ENCODE results near the gene NOD1. TPM values are rescaled to one million over a fixed set of nuclear protein-coding genes. Genes with fewer than 3 reads are reported as not detected.
A peak's percentile ranks its signal among the peaks of the same experiment; 100 is the strongest.

Gene NOD1
- total and polyA plus RNA-seq, 7 donors, result 3.0 to 17.5 (median 6.4) TPM

DNA sequence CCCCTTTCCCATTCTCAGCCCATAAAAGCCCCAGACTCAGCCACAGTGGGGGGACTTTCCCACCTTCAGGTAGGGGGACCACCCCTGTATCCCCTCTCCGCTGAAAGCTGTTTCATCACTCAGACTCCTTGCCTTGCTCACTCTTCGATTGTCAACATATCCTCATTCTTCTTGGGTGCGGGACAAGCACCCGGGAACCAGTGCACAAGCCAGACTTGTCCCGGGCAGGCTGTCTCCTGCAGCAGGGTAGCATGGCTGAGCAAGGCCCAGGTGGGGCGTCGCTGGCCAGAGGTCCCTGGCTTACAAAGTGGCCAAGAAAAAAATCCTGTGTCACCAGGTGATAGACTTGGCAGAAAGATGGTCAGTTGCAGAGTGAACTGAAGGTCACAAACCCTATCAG is 64.7 kb downstream of the NOD1 start:
- WGBS, 2 donors, result 97% methylated on average over 7 of the region's 7 CpGs

DNA sequence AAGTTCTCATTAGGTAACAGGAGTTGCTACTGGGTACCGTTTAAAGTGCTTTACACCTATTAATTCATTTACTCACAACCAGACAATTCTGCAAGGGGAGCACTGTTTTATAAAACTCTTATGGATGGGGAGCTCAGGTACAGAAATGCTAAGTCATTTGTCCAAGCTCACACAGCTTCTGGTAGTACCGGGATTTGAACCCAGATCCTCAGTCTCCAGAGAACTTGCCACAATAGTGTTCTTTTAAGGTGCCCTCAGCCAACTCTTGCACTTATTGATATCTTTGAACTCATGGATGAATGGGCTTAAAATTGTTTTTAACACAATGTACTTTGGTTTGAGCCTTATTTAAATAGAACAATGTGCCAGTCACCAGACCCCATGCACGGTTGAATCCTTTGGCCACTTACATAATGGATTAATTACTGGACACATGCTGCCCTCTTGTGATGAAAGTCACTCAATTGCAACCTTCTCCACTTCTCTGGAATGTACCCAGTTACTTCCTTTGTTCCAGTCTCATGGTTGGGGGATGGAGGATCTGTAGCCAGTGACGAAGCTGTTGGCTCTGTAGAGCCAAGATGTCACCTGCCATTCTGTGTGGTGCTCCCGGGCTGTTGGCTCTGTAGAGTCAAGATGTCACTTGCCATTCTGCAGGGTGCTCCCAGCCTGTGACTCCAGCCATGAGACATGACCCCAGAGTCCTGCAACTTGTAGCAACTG is 65.6 kb downstream of the NOD1 start:
- no peak for DNase-seq

More for the DNA sequence above, 64.7 kb downstream of the NOD1 start:
- Histone ChIP-seq H3K4me1 (peaks cover 0 to 4% (median 0%) of the 10 kb centered on the region in 4 donors), H3K36me3 (no peaks in the 10 kb centered on the region), H3K27ac (no peak overlapping the region), H3K27me3 (no peaks in the 10 kb centered on the region), H3K9me3 (no peaks in the 10 kb centered on the region), H3K4me3 (no peak overlapping the region)
- TF ChIP-seq POLR2A (IDR thresholded peaks at IDR 0.05), result no peak
- no peak for TF ChIP-seq EP300 (IDR thresholded peaks at IDR 0.05)
- TF ChIP-seq, protein P1, sequence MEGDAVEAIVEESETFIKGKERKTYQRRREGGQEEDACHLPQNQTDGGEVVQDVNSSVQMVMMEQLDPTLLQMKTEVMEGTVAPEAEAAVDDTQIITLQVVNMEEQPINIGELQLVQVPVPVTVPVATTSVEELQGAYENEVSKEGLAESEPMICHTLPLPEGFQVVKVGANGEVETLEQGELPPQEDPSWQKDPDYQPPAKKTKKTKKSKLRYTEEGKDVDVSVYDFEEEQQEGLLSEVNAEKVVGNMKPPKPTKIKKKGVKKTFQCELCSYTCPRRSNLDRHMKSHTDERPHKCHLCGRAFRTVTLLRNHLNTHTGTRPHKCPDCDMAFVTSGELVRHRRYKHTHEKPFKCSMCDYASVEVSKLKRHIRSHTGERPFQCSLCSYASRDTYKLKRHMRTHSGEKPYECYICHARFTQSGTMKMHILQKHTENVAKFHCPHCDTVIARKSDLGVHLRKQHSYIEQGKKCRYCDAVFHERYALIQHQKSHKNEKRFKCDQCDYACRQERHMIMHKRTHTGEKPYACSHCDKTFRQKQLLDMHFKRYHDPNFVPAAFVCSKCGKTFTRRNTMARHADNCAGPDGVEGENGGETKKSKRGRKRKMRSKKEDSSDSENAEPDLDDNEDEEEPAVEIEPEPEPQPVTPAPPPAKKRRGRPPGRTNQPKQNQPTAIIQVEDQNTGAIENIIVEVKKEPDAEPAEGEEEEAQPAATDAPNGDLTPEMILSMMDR (IDR thresholded peaks at IDR 0.05), result no peak
- TF ChIP-seq POLR2AphosphoS5 (IDR thresholded peaks at IDR 0.05), result no peak
- intact Hi-C loops (cut with DNase I), result loop anchor here (2.0 to 5.0 kb wide), 3 partner anchors 67 to 247 kb away; no protein-coding TSS in a partner anchor
- DNase-seq, result no peak

DNA sequence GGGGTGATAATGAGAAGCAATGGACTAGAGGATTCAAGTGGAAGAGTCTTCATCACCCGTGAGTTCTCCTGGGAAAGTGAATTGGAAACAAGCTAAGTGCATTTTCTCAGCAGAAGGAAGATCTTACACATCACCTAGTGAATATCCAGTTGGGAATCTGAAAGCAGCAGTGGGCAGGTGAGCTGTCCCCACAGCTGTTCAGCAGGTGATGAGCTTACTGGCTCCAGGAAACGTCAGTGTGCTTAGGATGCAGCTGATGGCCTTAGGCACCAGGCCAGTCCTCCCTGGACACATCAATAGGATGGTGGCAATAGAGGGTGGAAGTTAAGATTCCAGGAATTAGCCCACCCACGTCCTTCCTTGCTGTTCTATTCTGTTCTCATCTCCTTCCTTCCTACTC is 66.7 kb downstream of the NOD1 start:
- no peak overlapping the region for H3K4me3 ChIP-seq
- no peaks in the 10 kb centered on the region for H3K27me3 ChIP-seq
- H3K9me3 ChIP-seq, result no peaks in the 10 kb centered on the region
- TF ChIP-seq POLR2A (IDR thresholded peaks at IDR 0.05) (no peak), EP300 (IDR thresholded peaks at IDR 0.05) (no peak), POLR2AphosphoS5 (IDR thresholded peaks at IDR 0.05) (no peak)
- TF ChIP-seq, protein P1 (IDR thresholded peaks at IDR 0.05), result no peak
- no peak for DNase-seq
- no peak overlapping the region for H3K27ac ChIP-seq
- WGBS, 2 donors, result 72 to 80% methylated on average over 3 of the region's 3 CpGs
- no peaks in the 10 kb centered on the region for H3K36me3 ChIP-seq
- intact Hi-C loops (cut with DNase I), result loop anchor here (2.0 to 5.0 kb wide), 3 partner anchors 65 to 245 kb away; no protein-coding TSS in a partner anchor
- peaks cover 0 to 4% (median 0%) of the 10 kb centered on the region in 4 donors for H3K4me1 ChIP-seq

More for the DNA sequence above, 65.6 kb downstream of the NOD1 start:
- TF ChIP-seq, protein P1 (IDR thresholded peaks at IDR 0.05), result peak; percentile 36 to 47 (median 44)
- TF ChIP-seq POLR2A (IDR thresholded peaks at IDR 0.05) (no peak), POLR2AphosphoS5 (IDR thresholded peaks at IDR 0.05) (peak in 2 of 4 donors; percentile 28 to 38), EP300 (IDR thresholded peaks at IDR 0.05) (no peak)
- Histone ChIP-seq H3K9me3 (no peaks in the 10 kb centered on the region), H3K4me1 (peaks cover 0 to 4% (median 0%) of the 10 kb centered on the region in 4 donors), H3K27me3 (no peaks in the 10 kb centered on the region), H3K36me3 (no peaks in the 10 kb centered on the region), H3K27ac (no peak overlapping the region), H3K4me3 (no peak overlapping the region)
- intact Hi-C loops (cut with DNase I), result loop anchor here (2.0 to 5.0 kb wide), 3 partner anchors 66 to 246 kb away; no protein-coding TSS in a partner anchor
- 59 to 73% methylated on average over 5 of the region's 5 CpGs for WGBS, 2 donors

DNA sequence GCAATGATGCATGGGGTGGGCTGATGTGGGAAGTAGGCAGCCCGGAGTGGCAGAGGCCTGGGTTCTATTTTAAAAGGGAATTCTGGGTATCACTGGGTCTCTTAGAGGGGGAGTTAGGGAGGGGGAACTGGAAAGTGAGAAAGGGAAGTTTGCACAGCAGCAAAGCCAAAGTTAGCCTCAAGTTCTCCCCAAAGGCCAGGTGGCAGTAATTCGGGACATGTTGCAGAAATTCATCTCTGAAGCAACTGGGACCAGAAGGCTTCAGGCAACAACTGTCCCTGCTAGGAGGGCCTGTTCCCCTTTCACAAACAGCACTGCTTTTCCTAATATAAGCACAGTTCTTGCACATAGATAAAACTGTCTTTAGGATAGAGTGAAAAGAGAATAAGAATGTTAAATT is 67.4 kb downstream of the NOD1 start:
- H3K27ac ChIP-seq, result no peak overlapping the region
- H3K4me1 ChIP-seq, result peaks cover 0 to 4% (median 0%) of the 10 kb centered on the region in 4 donors
- no peaks in the 10 kb centered on the region for H3K9me3 ChIP-seq
- WGBS, 2 donors, result 66 to 86% methylated on average over 2 of the region's 2 CpGs
- intact Hi-C loops (cut with DNase I), result loop anchor here (5.0 kb wide), 1 partner anchor 64 kb away; no protein-coding TSS in a partner anchor
- no peak for DNase-seq
- H3K36me3 ChIP-seq, result no peaks in the 10 kb centered on the region
- H3K4me3 ChIP-seq, result no peak overlapping the region
- no peaks in the 10 kb centered on the region for H3K27me3 ChIP-seq
- TF ChIP-seq POLR2AphosphoS5 (IDR thresholded peaks at IDR 0.05) (no peak), EP300 (IDR thresholded peaks at IDR 0.05) (no peak), POLR2A (IDR thresholded peaks at IDR 0.05) (no peak)
- TF ChIP-seq, protein P1 (IDR thresholded peaks at IDR 0.05), result no peak

Measured in sigmoid colon (tissue), 7 donors.